HepG2 (cell line): ENCODE measurements around the gene DPH1. TPM values are rescaled to one million over a fixed set of nuclear protein-coding genes. Genes with fewer than 3 reads are reported as not detected.

Source experiments
- ATAC-seq: fragments of 200-7000 bp; cut with Tn5 transposase; 3 replicates; pipeline ENCODE4 v1.9.1; 2020; ENCODE audit warnings: mild to moderate bottlenecking, moderate library complexity
- BruUV-seq: library from RNA; stranded (reverse); fragments of 400-500 nt; replicated peaks from 2 replicates; lab custom pipeline; 2021; lab: Mats Ljungman, UMichigan
- CTCF ChIA-PET: fragments of 300-600 bp; formaldehyde crosslinking; extraction: SDS; loops from one replicate; lab custom pipeline; 2021; ENCODE audit warnings: low total read pairs, inconsistent platforms, low intra/inter-chr PET ratio; lab: Yijun Ruan, JAX
- POLR2A ChIA-PET: fragments of 350-600 bp; sonication (Branson Sonifier 250); formaldehyde crosslinking; loops from one replicate; lab custom pipeline; 2020; ENCODE audit warnings: antibody characterized with exemption, inconsistent platforms; lab: Yijun Ruan, JAX
- DNase-seq: peaks from one replicate; pipeline ENCODE4 v3.0.0-alpha.2; 2015; ENCODE audit warnings: low spot score
- FAIRE-seq: peaks from 3 replicates; lab custom pipeline; 2011; peaks lifted over from hg19 to GRCh38; lab: Jason Lieb, UNC
- H2AFZ ChIP-seq: one replicate; pipeline ENCODE4 v1.6.1; 2011; ENCODE audit warnings: low read length, inconsistent platforms
- H3K27ac ChIP-seq: fragments of 300-600 bp; 3 replicates; pipeline ENCODE4 v1.8.0; 2011; ENCODE audit warnings: mixed run types, mild to moderate bottlenecking, mixed read lengths, low read length, inconsistent platforms; ENCODE audit not compliant: insufficient read depth; ENCODE audit errors: extremely low read length
- H3K27me3 ChIP-seq, 2 experiments: fragments of 200-600 bp in 1 of 2; 2 replicates in 1 of 2; 3 replicates in 1 of 2; pipeline versions ENCODE4 v1.6.0 to v1.8.0; 2011; ENCODE audit warnings: low read length in 2 of 2, mild to moderate bottlenecking in 2 of 2, moderate library complexity in 2 of 2, inconsistent platforms in 1 of 2; ENCODE audit not compliant: insufficient read depth in 2 of 2, control insufficient read depth in 1 of 2
- H3K36me3 ChIP-seq, 2 experiments: fragments of 200-600 bp in 1 of 2; replicated peaks in 1 of 2; 2 replicates in 1 of 2; 3 replicates in 1 of 2; pipeline versions ENCODE4 v1.5.1 to v1.8.0; 2011; ENCODE audit warnings: low read length in 2 of 2, inconsistent platforms in 1 of 2; ENCODE audit not compliant: insufficient read depth in 2 of 2, control insufficient read depth in 1 of 2
- H3K4me1 ChIP-seq: 2 replicates; pipeline ENCODE4 v1.5.1; 2012; ENCODE audit warnings: low read length, inconsistent platforms; ENCODE audit not compliant: insufficient read depth
- H3K4me2 ChIP-seq: 2 replicates; pipeline ENCODE4 v1.6.0; 2011; ENCODE audit warnings: low read depth, low read length, inconsistent platforms
- H3K4me3 ChIP-seq, 3 experiments: fragments of 200-600 bp in 1 of 3; sonication (generic), shearing (Covaris generic) in 1 of 3; replicated peaks in 1 of 3; 2 replicates each; pipeline ENCODE4 v1.5.1; 2011 to 2016; ENCODE audit warnings: low read length in 3 of 3, inconsistent platforms in 2 of 3, low read depth in 2 of 3, mild to moderate bottlenecking in 2 of 3, control low read depth in 1 of 3, mixed read lengths in 1 of 3; ENCODE audit not compliant: insufficient read depth in 1 of 3
- H3K79me2 ChIP-seq: one replicate; pipeline ENCODE4 v1.6.1; 2011; ENCODE audit warnings: low read length, inconsistent platforms; ENCODE audit not compliant: insufficient read depth
- H3K9ac ChIP-seq: 2 replicates; pipeline ENCODE4 v1.6.0; 2011; ENCODE audit warnings: mild to moderate bottlenecking, low read depth, low read length, inconsistent platforms; ENCODE audit not compliant: insufficient read depth
- H3K9me3 ChIP-seq: 2 replicates; pipeline ENCODE4 v1.5.1; 2012; ENCODE audit warnings: mild to moderate bottlenecking, low read length
- H4K20me1 ChIP-seq: 2 replicates; pipeline ENCODE4 v1.6.0; 2011; ENCODE audit warnings: inconsistent platforms, mild to moderate bottlenecking, low read length, moderate library complexity; ENCODE audit not compliant: insufficient read depth
- AKAP8 ChIP-seq: sonication (generic); formaldehyde crosslinking; IDR thresholded peaks from 2 replicates; pipeline ENCODE4 v1.5.1; 2020; ENCODE audit warnings: mild to moderate bottlenecking, missing genetic modification reagents
- ARNT2 ChIP-seq: sonication (generic); formaldehyde crosslinking; IDR thresholded peaks from 2 replicates; pipeline ENCODE4 v1.8.0; 2022; ENCODE audit warnings: mild to moderate bottlenecking, low read depth, missing genetic modification reagents, moderate library complexity
- FOXP4 ChIP-seq: sonication (generic); formaldehyde crosslinking; IDR thresholded peaks from 2 replicates; pipeline ENCODE4 v1.4.0; 2020; ENCODE audit warnings: missing genetic modification reagents
- GMEB2 ChIP-seq: IDR thresholded peaks from 2 replicates; pipeline ENCODE4 v1.6.1; 2016; ENCODE audit warnings: missing biosample characterization, missing genetic modification reagents, low read depth
- HES4 ChIP-seq: sonication (generic); formaldehyde crosslinking; IDR thresholded peaks from 2 replicates; pipeline ENCODE4 v1.9.0; 2021; ENCODE audit warnings: mild to moderate bottlenecking, missing genetic modification reagents, borderline replicate concordance
- HNF1A ChIP-seq, 2 experiments: sonication (generic) in 1 of 2; formaldehyde crosslinking in 1 of 2; IDR thresholded peaks; 2 replicates each; pipeline versions ENCODE4 v1.4.0 to v1.6.1; 2016 to 2020; ENCODE audit warnings: borderline replicate concordance in 1 of 2, low read depth in 1 of 2, mild to moderate bottlenecking in 1 of 2, missing genetic modification reagents in 1 of 2
- POGZ ChIP-seq: sonication (generic); formaldehyde crosslinking; IDR thresholded peaks from 2 replicates; pipeline ENCODE4 v1.4.0; 2020; ENCODE audit warnings: mild to moderate bottlenecking, missing genetic modification reagents
- TAF15 ChIP-seq: fragments of 200-400 bp; formaldehyde crosslinking; IDR thresholded peaks from one replicate; pipeline ENCODE4 v1.6.1; 2018; ENCODE audit warnings: mild to moderate bottlenecking, low read depth, low read length; ENCODE audit not compliant: poor library complexity, severe bottlenecking
- TBX3 ChIP-seq: fragments of 450-650 bp; IDR thresholded peaks from 2 replicates; pipeline ENCODE4 v1.6.1; 2017; ENCODE audit warnings: antibody characterized with exemption, mild to moderate bottlenecking, inconsistent platforms, borderline replicate concordance
- ZFP91 ChIP-seq: sonication (generic); formaldehyde crosslinking; IDR thresholded peaks from 2 replicates; pipeline ENCODE4 v1.9.0; 2022; ENCODE audit warnings: missing genetic modification reagents, mild to moderate bottlenecking, borderline replicate concordance
- ZSCAN25 ChIP-seq: sonication (generic); formaldehyde crosslinking; IDR thresholded peaks from 2 replicates; pipeline ENCODE4 v1.8.0; 2022; ENCODE audit warnings: mild to moderate bottlenecking, missing genetic modification reagents
- WGBS: methylation state at CpG from one replicate; pipeline ENCODE4 v1.1.6; 2017; ENCODE audit warnings: low lambda C conversion rate; 5-methylcytosine and 5-hydroxymethylcytosine counted together
- in situ Hi-C: cut with HindIII; loops from 2 replicates; pipeline ENCODE4 v1.10.0; 2017; ENCODE audit warnings: low pct_unique_long_range_greater_than_20kb; ENCODE audit not compliant: extremely low pct_ligation_motif_present
- intact Hi-C: fragments of 100-400 bp; cut with micrococcal nuclease; formaldehyde crosslinking; loops from one replicate; pipeline ENCODE4 v1.10.0; 2022; ENCODE audit not compliant: unreplicated experiment
- polyA plus RNA-seq, 8 experiments: library from polyadenylated mRNA; depleted of rRNA in 3 of 8; stranded (reverse) in 7 of 8; unstranded in 1 of 8; fragments of >200 nt; fragmentation: Illumina TruSeq in 4 of 8; extraction: Trizol in 4 of 8; gene quantifications; 2 replicates each; pipeline versions ENCODE4 v1.2.1 to v1.2.3, GENCODE V29; 2011 to 2016; ENCODE audit warnings: low read depth in 4 of 8, missing spikeins in 1 of 8, mixed read lengths in 1 of 8; ENCODE audit not compliant: insufficient read depth in 1 of 8
- total RNA-seq, 5 experiments: library from RNA; depleted of rRNA; stranded (reverse); fragments of >200 nt; fragmentation: Illumina TruSeq; extraction: Trizol; gene quantifications; 2 replicates each; pipeline ENCODE4 v1.2.3, GENCODE V29; 2016; ENCODE audit warnings: low read depth in 1 of 5

The DPH1 gene
- total and polyA plus RNA-seq, 2 of the 13 experiments (the other 11 are each of a cell fraction or from before 2014, with no cell fraction given), result 25.3 to 42.8 TPM

GRCh38 chr17:2041561-2042389, 11.8 kb downstream of the DPH1 start, which contains the start of gene OVCA2:
Gene OVCA2, plus strand, starts transcription at chr17:2042022. Its CDS starts 26 bp downstream, at chr17:2042048.
- BruUV-seq, result no TSS peak
- Histone ChIP-seq H3K9ac (peak within 1 kb of the TSS; percentile 85), H3K36me3 (peaks cover 6 to 20% of the 10 kb centered on the region in 2 experiments; a peak in 3 of 5 replicates), H3K27ac (peak within 1 kb of the TSS; percentile 66), H4K20me1 (no peaks in the 10 kb centered on the region), H3K79me2 (no peaks in the 10 kb centered on the region), H3K9me3 (no peaks in the 10 kb centered on the region), H2AFZ (no peak within 1 kb of the TSS), H3K4me1 (peaks cover 8% of the 10 kb centered on the region), H3K4me2 (peak within 1 kb of the TSS; percentile 86), H3K27me3 (no peaks in the 10 kb centered on the region), H3K4me3 (peak within 1 kb of the TSS; percentile 70 to 81 (median 72))
- FAIRE-seq (peak; percentile 80), DNase-seq (peak; percentile 80), ATAC-seq (peak; percentile 91)
- CTCF ChIA-PET, result interaction anchor here (1.9 kb wide), 1 partner anchor 133 kb away, joined by 8 read pairs; no protein-coding TSS in a partner anchor
- intact Hi-C loops (no loop called here), in situ Hi-C loops (loop anchor here (25.0 kb wide), 1 partner anchor 329 kb away; the partner anchor contains the start of genes TLCD2 and WDR81)
- POLR2A ChIA-PET, result interaction anchor here (1.1 kb wide), 1 partner anchor 262 kb away, joined by 3 read pairs; the partner anchor contains the start of gene SRR
- WGBS, result 81% methylated on average over 23 of the region's 93 CpGs
- TF ChIP-seq AKAP8, result peak; percentile 74; the same call in 1 of the 2 replicates
- TF ChIP-seq ZFP91, result peak; percentile 57; the same call in 1 of the 2 replicates
- TF ChIP-seq FOXP4 (CRISPR knock-in tag), result 0 out of 2 replicates have a peak, but pooled peaks have one; percentile 26
- peak; percentile 93 for TF ChIP-seq ARNT2 (CRISPR knock-in tag)
- no peak for TF ChIP-seq TBX3
- no peak for TF ChIP-seq HES4 (CRISPR knock-in tag)
- 0 out of 2 replicates have a peak, but pooled peaks have one; percentile 53 for TF ChIP-seq GMEB2 (CRISPR knock-in tag)
- TF ChIP-seq ZSCAN25 (CRISPR knock-in tag), result 0 out of 2 replicates have a peak, but pooled peaks have one; percentile 23
- no peak for TF ChIP-seq HNF1A (IDR thresholded peaks at IDR 0.05; ENCODE audit: low read depth)
- peak; percentile 51; the same call in 1 of the 2 replicates for TF ChIP-seq HNF1A (CRISPR knock-in tag; IDR thresholded peaks at IDR 0.05; ENCODE audit: borderline replicate concordance)
- no peak for TF ChIP-seq TAF15
- peak; percentile 71 for TF ChIP-seq POGZ
